H9 (cell line): ENCODE data around the gene NEK8. TPM values are rescaled to one million over a fixed set of nuclear protein-coding genes. Genes with fewer than 3 reads are reported as not detected.

Experiments
- DNase-seq: peaks from one replicate; pipeline ENCODE4 v3.0.0-alpha.2; 2017
- H2AFZ ChIP-seq: one replicate; pipeline ENCODE4 v1.6.1; 2013; ENCODE audit warnings: mild to moderate bottlenecking, low read length, control low read depth, moderate library complexity
- H2AK5ac ChIP-seq: 2 replicates; pipeline ENCODE4 v1.6.1; 2013; ENCODE audit warnings: low read length, control low read depth, mixed read lengths; ENCODE audit not compliant: insufficient read length
- H2BK120ac ChIP-seq: one replicate; pipeline ENCODE4 v1.6.1; 2013; ENCODE audit warnings: low read depth, mild to moderate bottlenecking, low read length, control low read depth, inconsistent platforms; ENCODE audit not compliant: poor library complexity, severe bottlenecking
- H2BK12ac ChIP-seq: 2 replicates; pipeline ENCODE4 v1.6.1; 2013; ENCODE audit warnings: low read length, control low read depth, mixed read lengths, low read depth; ENCODE audit not compliant: insufficient read length
- H2BK15ac ChIP-seq: 2 replicates; pipeline ENCODE4 v1.6.1; 2013; ENCODE audit warnings: low read depth, low read length, control low read depth
- H2BK20ac ChIP-seq: one replicate; pipeline ENCODE4 v1.6.1; 2013; ENCODE audit warnings: low read depth, mild to moderate bottlenecking, low read length, control low read depth, inconsistent platforms; ENCODE audit not compliant: poor library complexity, severe bottlenecking
- H2BK5ac ChIP-seq: 2 replicates; pipeline ENCODE4 v1.6.1; 2013; ENCODE audit warnings: low read length, control low read depth, mixed read lengths; ENCODE audit not compliant: insufficient read length
- H3K14ac ChIP-seq: 2 replicates; pipeline ENCODE4 v1.6.1; 2013; ENCODE audit warnings: low read length, control low read depth; ENCODE audit not compliant: insufficient read depth
- H3K18ac ChIP-seq: 2 replicates; pipeline ENCODE4 v1.6.1; 2013; ENCODE audit warnings: low read depth, mild to moderate bottlenecking, mixed read lengths, low read length, control low read depth; ENCODE audit not compliant: insufficient read length
- H3K23ac ChIP-seq: 2 replicates; pipeline ENCODE4 v1.6.1; 2013; ENCODE audit warnings: low read length, control low read depth, mixed read lengths, low read depth; ENCODE audit not compliant: insufficient read length
- H3K23me2 ChIP-seq: 2 replicates; pipeline ENCODE4 v1.6.1; 2013; ENCODE audit warnings: low read depth, mild to moderate bottlenecking, mixed read lengths, low read length, control low read depth; ENCODE audit not compliant: insufficient read length, poor library complexity, severe bottlenecking
- H3K27ac ChIP-seq: 2 replicates; pipeline ENCODE4 v1.5.1; 2013; ENCODE audit warnings: low read length, control low read depth, mixed read lengths, low read depth; ENCODE audit not compliant: insufficient read length
- H3K27me3 ChIP-seq: 2 replicates; pipeline ENCODE4 v1.6.1; 2013; ENCODE audit warnings: low read length, control low read depth, inconsistent platforms; ENCODE audit not compliant: insufficient read depth
- H3K4ac ChIP-seq: 2 replicates; pipeline ENCODE4 v1.6.1; 2013; ENCODE audit warnings: low read depth, mild to moderate bottlenecking, control low read depth, inconsistent platforms, low read length, moderate library complexity
- H3K4me1 ChIP-seq: 2 replicates; pipeline ENCODE4 v1.6.1; 2013; ENCODE audit warnings: low read length, control low read depth, inconsistent platforms; ENCODE audit not compliant: insufficient read depth
- H3K4me2 ChIP-seq: 2 replicates; pipeline ENCODE4 v1.6.1; 2013; ENCODE audit warnings: low read length, control low read depth, mixed read lengths; ENCODE audit not compliant: insufficient read length, insufficient read depth
- H3K56ac ChIP-seq: 2 replicates; pipeline ENCODE4 v1.6.1; 2013; ENCODE audit warnings: low read depth, mild to moderate bottlenecking, mixed read lengths, low read length, control low read depth; ENCODE audit not compliant: insufficient read length
- H3K79me1 ChIP-seq: 2 replicates; pipeline ENCODE4 v1.6.1; 2013; ENCODE audit warnings: low read depth, mild to moderate bottlenecking, moderate library complexity, low read length, control low read depth, inconsistent platforms; ENCODE audit not compliant: insufficient read depth, poor library complexity, severe bottlenecking
- H3K79me2 ChIP-seq: 2 replicates; pipeline ENCODE4 v1.6.1; 2013; ENCODE audit warnings: low read length, control low read depth, inconsistent platforms; ENCODE audit not compliant: insufficient read depth
- H3K9ac ChIP-seq: 2 replicates; pipeline ENCODE4 v1.6.1; 2013; ENCODE audit warnings: low read length, control low read depth, mixed read lengths; ENCODE audit not compliant: insufficient read length; ENCODE audit errors: extremely low read depth
- H3K9me3 ChIP-seq: one replicate; pipeline ENCODE4 v1.6.1; 2013; ENCODE audit warnings: low read depth, low read length, inconsistent platforms; ENCODE audit not compliant: control insufficient read depth
- H3T11ph ChIP-seq: one replicate; pipeline ENCODE4 v1.6.1; 2013; ENCODE audit warnings: mild to moderate bottlenecking, low read length, control low read depth, inconsistent platforms
- H4K20me1 ChIP-seq: one replicate; pipeline ENCODE4 v1.6.1; 2013; ENCODE audit not compliant: control insufficient read depth, insufficient read length, insufficient read depth
- H4K5ac ChIP-seq: 2 replicates; pipeline ENCODE4 v1.6.1; 2013; ENCODE audit warnings: low read depth, mild to moderate bottlenecking, mixed read lengths, low read length, control low read depth; ENCODE audit not compliant: insufficient read length
- H4K8ac ChIP-seq: replicated peaks from 2 replicates; pipeline ENCODE4 v1.6.1; 2013; ENCODE audit warnings: low read length, control low read depth, mixed read lengths, low read depth; ENCODE audit not compliant: insufficient read length
- H4K91ac ChIP-seq: 2 replicates; pipeline ENCODE4 v1.6.1; 2013; ENCODE audit warnings: low read depth, mild to moderate bottlenecking, moderate library complexity, mixed read lengths, low read length, control low read depth; ENCODE audit not compliant: insufficient read length
- H3K27ac Mint-ChIP-seq, 3 experiments: 2 replicates in 2 of 3; 3 replicates in 1 of 3; pipeline ENCODE4 v1.8.0; 2020 to 2021; ENCODE audit warnings: mixed read lengths in 3 of 3, mild to moderate bottlenecking in 1 of 3, moderate library complexity in 1 of 3
- H3K27me3 Mint-ChIP-seq: 2 replicates; pipeline ENCODE4 v1.8.0; 2021; ENCODE audit warnings: low read depth, mild to moderate bottlenecking, moderate library complexity, mixed read lengths
- H3K36me3 Mint-ChIP-seq, 3 experiments: 2 replicates in 2 of 3; 3 replicates in 1 of 3; pipeline ENCODE4 v1.8.0; 2020 to 2021; ENCODE audit warnings: low read depth in 3 of 3, mixed read lengths in 3 of 3; ENCODE audit not compliant: insufficient read depth in 1 of 3
- H3K4me1 Mint-ChIP-seq, 2 experiments: 2 replicates each; pipeline ENCODE4 v1.8.0; 2020; ENCODE audit warnings: mixed read lengths in 2 of 2
- H3K4me3 Mint-ChIP-seq, 2 experiments: 2 replicates in 1 of 2; 3 replicates in 1 of 2; pipeline ENCODE4 v1.8.0; 2020 to 2021; ENCODE audit warnings: mild to moderate bottlenecking in 2 of 2, mixed read lengths in 2 of 2, moderate library complexity in 1 of 2
- H3K9me3 Mint-ChIP-seq, 2 experiments: 2 replicates in 1 of 2; 3 replicates in 1 of 2; pipeline ENCODE4 v1.8.0; 2020; ENCODE audit warnings: mild to moderate bottlenecking in 2 of 2, mixed read lengths in 2 of 2, moderate library complexity in 1 of 2
- WGBS: extraction: QIAGEN DNeasy Blood & Tissue Kit; methylation state at CpG from one replicate; pipeline ENCODE4 v1.1.7; 2013; ENCODE audit warnings: missing lambda C conversion rate, low lambda C conversion rate, mixed read lengths; ENCODE audit not compliant: insufficient read length; ENCODE audit errors: extremely low coverage; 5-methylcytosine and 5-hydroxymethylcytosine counted together
- total RNA-seq: library from RNA; stranded (reverse); gene quantifications from 2 replicates; pipeline ENCODE4 v1.2.1, GENCODE V29; 2021
- TF ChIP-seq, protein P1 (sequence below): fragments of 200-600 bp; sonication (generic); conservative IDR thresholded peaks from 3 replicates; pipeline ENCODE4 v1.8.0; 2021; ENCODE audit warnings: antibody characterized with exemption, mild to moderate bottlenecking

The NEK8 gene
- total RNA-seq, 1 experiment from 2014 or later: 18.8 TPM

DNA sequence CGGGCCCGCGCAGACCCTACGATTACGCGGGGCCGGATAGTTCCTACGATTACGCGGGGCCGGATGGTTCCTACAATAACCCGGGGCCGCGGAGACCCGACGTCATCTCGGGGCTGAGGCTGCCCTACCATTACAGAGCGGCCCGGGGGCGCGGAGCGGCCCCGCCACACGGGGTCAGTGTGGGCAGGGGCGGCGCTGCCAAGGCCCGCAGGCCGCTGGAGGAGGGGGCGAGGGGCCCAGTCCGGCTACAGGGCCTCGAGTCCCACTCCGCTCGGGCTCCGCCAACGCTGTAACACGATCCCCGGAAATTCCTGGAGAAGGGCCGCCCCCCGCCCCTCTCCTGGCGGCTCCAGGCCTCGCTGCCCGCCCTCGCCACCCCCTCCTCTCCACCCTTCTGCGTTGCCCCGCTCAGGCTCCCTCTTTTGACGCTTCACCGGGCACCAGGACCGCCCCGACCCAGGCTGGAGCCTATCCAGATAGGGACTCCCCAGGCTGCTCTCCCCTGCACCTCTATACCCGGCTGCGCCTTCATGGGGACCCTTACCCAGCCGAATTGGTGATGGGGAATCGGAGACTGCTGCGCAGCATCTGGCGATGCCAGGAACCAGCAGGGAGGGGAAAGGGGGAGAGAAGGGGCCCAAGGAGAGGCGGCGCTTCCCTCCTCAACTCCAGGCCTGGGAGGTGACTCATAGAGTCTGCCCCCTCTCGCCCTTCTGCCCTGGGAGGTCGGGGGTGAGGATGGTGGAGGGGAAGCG lies 10.8 kb upstream of the NEK8 start, which contains the start of gene RAB34:
Gene RAB34 (minus strand): TSS at position 291 of the 755 bp plus-strand sequence. CDS start 602 bp downstream, outside the sequence.
- H4K8ac ChIP-seq: no peak within 1 kb of the TSS
- no peaks in the 10 kb centered on the region for H4K20me1 ChIP-seq
- no peak within 1 kb of the TSS for H2BK5ac ChIP-seq
- H2BK120ac ChIP-seq: no peak within 1 kb of the TSS
- no peak within 1 kb of the TSS for H3K56ac ChIP-seq
- 0 out of 2 replicates have a peak, but pooled peaks cover 10% of the 10 kb centered on the region for H3K4me1 ChIP-seq
- Mint-ChIP-seq H3K9me3 (no peaks in the 10 kb centered on the region; a peak in 1 of 5 replicates), H3K36me3 (peaks cover 54 to 64% (median 55%) of the 10 kb centered on the region in 3 experiments), H3K27me3 (no peaks in the 10 kb centered on the region), H3K4me3 (peak within 1 kb of the TSS; percentile 99), H3K27ac (peak within 1 kb of the TSS; percentile 97 to 99 (median 99)), H3K4me1 (peaks cover 28 to 55% of the 10 kb centered on the region in 2 experiments)
- WGBS: no CpG with 5 or more reads among the region's 60 CpGs
- H3K23ac ChIP-seq: no peak within 1 kb of the TSS
- H2BK20ac ChIP-seq: no peak within 1 kb of the TSS
- no peaks in the 10 kb centered on the region for H3K27me3 ChIP-seq
- no peak within 1 kb of the TSS for H3T11ph ChIP-seq
- peaks cover 24% of the 10 kb centered on the region; the same call in 1 of the 2 replicates for H3K79me2 ChIP-seq
- H4K91ac ChIP-seq: no peak within 1 kb of the TSS
- TF ChIP-seq, protein P1, sequence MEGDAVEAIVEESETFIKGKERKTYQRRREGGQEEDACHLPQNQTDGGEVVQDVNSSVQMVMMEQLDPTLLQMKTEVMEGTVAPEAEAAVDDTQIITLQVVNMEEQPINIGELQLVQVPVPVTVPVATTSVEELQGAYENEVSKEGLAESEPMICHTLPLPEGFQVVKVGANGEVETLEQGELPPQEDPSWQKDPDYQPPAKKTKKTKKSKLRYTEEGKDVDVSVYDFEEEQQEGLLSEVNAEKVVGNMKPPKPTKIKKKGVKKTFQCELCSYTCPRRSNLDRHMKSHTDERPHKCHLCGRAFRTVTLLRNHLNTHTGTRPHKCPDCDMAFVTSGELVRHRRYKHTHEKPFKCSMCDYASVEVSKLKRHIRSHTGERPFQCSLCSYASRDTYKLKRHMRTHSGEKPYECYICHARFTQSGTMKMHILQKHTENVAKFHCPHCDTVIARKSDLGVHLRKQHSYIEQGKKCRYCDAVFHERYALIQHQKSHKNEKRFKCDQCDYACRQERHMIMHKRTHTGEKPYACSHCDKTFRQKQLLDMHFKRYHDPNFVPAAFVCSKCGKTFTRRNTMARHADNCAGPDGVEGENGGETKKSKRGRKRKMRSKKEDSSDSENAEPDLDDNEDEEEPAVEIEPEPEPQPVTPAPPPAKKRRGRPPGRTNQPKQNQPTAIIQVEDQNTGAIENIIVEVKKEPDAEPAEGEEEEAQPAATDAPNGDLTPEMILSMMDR: peak; percentile 64
- no peak within 1 kb of the TSS for H2AFZ ChIP-seq
- H3K18ac ChIP-seq: peak within 1 kb of the TSS; percentile 83
- H3K27ac ChIP-seq: peak within 1 kb of the TSS; percentile 36
- H3K79me1 ChIP-seq: peaks cover 7% of the 10 kb centered on the region
- H2AK5ac ChIP-seq: no peak within 1 kb of the TSS
- DNase-seq: peak; percentile 99
- H3K4me2 ChIP-seq: peak within 1 kb of the TSS; percentile 87
- H3K9ac ChIP-seq: peak within 1 kb of the TSS; percentile 59
- H3K23me2 ChIP-seq: peaks cover 26% of the 10 kb centered on the region
- H3K4ac ChIP-seq: no peak within 1 kb of the TSS
- H3K9me3 ChIP-seq: no peaks in the 10 kb centered on the region
- H3K14ac ChIP-seq: peak within 1 kb of the TSS; percentile 89
- H2BK12ac ChIP-seq: peak within 1 kb of the TSS; percentile 28
- no peak within 1 kb of the TSS for H2BK15ac ChIP-seq
- no peak within 1 kb of the TSS for H4K5ac ChIP-seq
